GM06990 (cell line): ENCODE data around the gene ELOF1.

Experiments used
- DNase-seq: peaks from one replicate; pipeline ENCODE4 v3.0.0-alpha.2; 2011; ENCODE audit not compliant: insufficient read length; ENCODE audit errors: extremely low read depth
- H3K27me3 ChIP-seq: replicated peaks from 2 replicates; pipeline ENCODE4 v1.6.0; 2011; ENCODE audit warnings: low read length; ENCODE audit not compliant: control insufficient read depth, insufficient read depth
- H3K36me3 ChIP-seq: 2 replicates; pipeline ENCODE4 v1.5.1; 2011; ENCODE audit warnings: low read length; ENCODE audit not compliant: control insufficient read depth, insufficient read depth
- H3K4me3 ChIP-seq: replicated peaks from 2 replicates; pipeline ENCODE4 v1.5.1; 2011; ENCODE audit warnings: low read depth, mild to moderate bottlenecking, control low read depth, low read length
- CTCF ChIP-seq: IDR thresholded peaks from 2 replicates; pipeline ENCODE4 v1.5.1; 2011; ENCODE audit warnings: low read length, control low read depth, mild to moderate bottlenecking, inconsistent platforms; ENCODE audit not compliant: insufficient read depth, poor library complexity, severe bottlenecking

ELOF1 gene

GRCh38 chr19:11513946-11514345 lies 45.1 kb downstream of the ELOF1 start:
- Histone ChIP-seq H3K27me3 (no peaks in the 10 kb centered on the region), H3K36me3 (peaks cover 8% of the 10 kb centered on the region), H3K4me3 (no peak overlapping the region)
- TF ChIP-seq CTCF, result no peak
- no peak for DNase-seq

- no peak for DNase-seq
- no peak for TF ChIP-seq CTCF
- Histone ChIP-seq H3K36me3 (peaks cover 7% of the 10 kb centered on the region), H3K27me3 (no peaks in the 10 kb centered on the region), H3K4me3 (no peak overlapping the region)
Measured at GRCh38 chr19:11510444-11510843, 48.6 kb downstream of the ELOF1 start.

GRCh38 chr19:11507370-11508078 lies 51.5 kb downstream of the ELOF1 start:
- H3K36me3 ChIP-seq, result peaks cover 4% of the 10 kb centered on the region
- H3K4me3 ChIP-seq, result no peak overlapping the region
- no peak for TF ChIP-seq CTCF
- DNase-seq, result no peak
- H3K27me3 ChIP-seq, result no peaks in the 10 kb centered on the region

GRCh38 chr19:11506967-11507366 lies 52.1 kb downstream of the ELOF1 start:
- TF ChIP-seq CTCF, result no peak
- H3K4me3 ChIP-seq, result peak overlapping the region; percentile 8
- no peak for DNase-seq
- no peaks in the 10 kb centered on the region for H3K27me3 ChIP-seq
- peaks cover 4% of the 10 kb centered on the region for H3K36me3 ChIP-seq

- Histone ChIP-seq H3K4me3 (peak overlapping the region; percentile 83), H3K27me3 (no peaks in the 10 kb centered on the region), H3K36me3 (peaks cover 3% of the 10 kb centered on the region)
- no peak for DNase-seq
- TF ChIP-seq CTCF, result no peak
Measured at GRCh38 chr19:11506101-11506555, 52.9 kb downstream of the ELOF1 start.
